Measurements from ENCODE around the gene FCF1. TPM values are rescaled to one million over a fixed set of nuclear protein-coding genes. Genes with fewer than 3 reads are reported as not detected.

Gene FCF1
- total RNA-seq, 2 experiments from 2014 or later, result 87.7 to 112 TPM

DNA sequence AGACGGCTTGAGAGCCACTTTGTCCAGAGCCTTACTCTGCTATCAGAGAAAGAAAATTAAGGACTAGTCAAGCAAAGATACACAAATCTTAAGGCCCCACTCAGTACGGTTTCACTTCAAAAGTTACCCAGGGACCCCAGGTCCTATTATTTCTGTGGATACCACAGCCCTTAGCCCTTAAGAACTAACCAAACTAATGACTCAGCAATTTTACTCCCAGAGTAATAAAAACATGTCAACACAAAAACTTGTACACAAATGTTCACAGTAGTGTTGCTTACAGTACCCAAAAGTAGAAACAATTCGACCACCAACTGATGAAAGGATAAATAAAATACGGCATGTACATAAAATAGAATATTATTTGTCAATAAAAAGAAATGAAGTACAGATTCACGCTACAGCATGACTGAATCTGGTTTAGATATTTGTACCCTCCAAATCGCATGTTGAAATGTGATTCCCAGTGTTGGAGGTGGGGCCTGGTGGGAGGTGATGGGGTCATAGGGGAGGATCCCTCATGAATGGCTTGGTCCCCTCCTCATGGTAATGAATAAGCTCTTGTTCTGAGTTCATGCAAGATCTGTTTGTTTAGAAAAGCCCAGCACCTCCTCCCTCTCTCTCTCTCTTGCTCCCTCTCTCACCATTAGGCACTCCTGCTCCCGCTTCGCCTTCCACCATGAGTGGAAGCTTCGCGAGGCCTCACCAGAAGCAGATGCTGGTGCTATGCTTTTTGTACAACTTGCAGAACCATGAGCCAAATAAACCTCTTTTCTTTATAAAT, 30.6 kb upstream of the FCF1 start:
- intact Hi-C loops (cut with DNase I, micrococcal nuclease), result no loop called here
- H3K27me3 Mint-ChIP-seq, result no peaks in the 10 kb centered on the region
- no peak for DNase-seq
- H3K27ac Mint-ChIP-seq, result no peak overlapping the region
- CTCF ChIA-PET, result interaction anchor here (1.3 kb wide), 1 partner anchor 9 kb away, joined by 4 read pairs; no protein-coding TSS in a partner anchor
- peaks cover 29% of the 10 kb centered on the region for H3K36me3 Mint-ChIP-seq (ENCODE audit: low read depth)
- no peak overlapping the region for H3K4me3 Mint-ChIP-seq
- POLR2A ChIA-PET, result interaction anchor here (0.6 kb wide), 1 partner anchor 1656 kb away, joined by 3 read pairs; the partner anchor contains the start of gene ZFYVE1
- peaks cover 19% of the 10 kb centered on the region for H3K4me1 Mint-ChIP-seq
- no peak for ATAC-seq
- H3K9me3 Mint-ChIP-seq (ENCODE audit: low read depth), result no peaks in the 10 kb centered on the region

DNA sequence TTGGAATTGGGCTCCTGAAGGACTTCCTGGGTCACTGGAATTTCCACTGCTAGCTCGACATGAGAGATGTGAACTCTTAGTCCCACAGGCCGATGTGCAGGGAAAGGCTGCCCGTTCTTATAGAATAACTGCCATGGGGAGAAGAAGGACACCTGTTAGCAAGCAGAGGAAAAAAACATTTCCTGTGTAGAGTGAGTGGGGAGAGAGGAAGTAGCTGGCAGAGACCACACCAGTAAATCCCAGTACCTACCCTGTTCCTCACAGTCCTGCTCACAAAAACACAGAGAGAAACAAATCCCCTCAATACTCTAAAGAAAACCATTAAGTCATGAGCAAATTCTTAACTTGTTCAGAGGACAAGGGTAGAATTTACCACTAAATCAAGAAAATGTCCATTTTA, 29.5 kb upstream of the FCF1 start:
- POLR2A ChIA-PET, result no interaction called here
- intact Hi-C loops (cut with DNase I, micrococcal nuclease), result no loop called here
- DNase-seq (no peak), ATAC-seq (no peak)
- no peaks in the 10 kb centered on the region for H3K27me3 Mint-ChIP-seq
- no peaks in the 10 kb centered on the region for H3K9me3 Mint-ChIP-seq (ENCODE audit: low read depth)
- peaks cover 31% of the 10 kb centered on the region for H3K36me3 Mint-ChIP-seq (ENCODE audit: low read depth)
- CTCF ChIA-PET, result interaction anchor here (1.3 kb wide), 1 partner anchor 177 kb away, joined by 3 read pairs; no protein-coding TSS in a partner anchor
- no peak overlapping the region for H3K4me3 Mint-ChIP-seq
- H3K27ac Mint-ChIP-seq, result no peak overlapping the region
- H3K4me1 Mint-ChIP-seq, result peaks cover 19% of the 10 kb centered on the region

DNA sequence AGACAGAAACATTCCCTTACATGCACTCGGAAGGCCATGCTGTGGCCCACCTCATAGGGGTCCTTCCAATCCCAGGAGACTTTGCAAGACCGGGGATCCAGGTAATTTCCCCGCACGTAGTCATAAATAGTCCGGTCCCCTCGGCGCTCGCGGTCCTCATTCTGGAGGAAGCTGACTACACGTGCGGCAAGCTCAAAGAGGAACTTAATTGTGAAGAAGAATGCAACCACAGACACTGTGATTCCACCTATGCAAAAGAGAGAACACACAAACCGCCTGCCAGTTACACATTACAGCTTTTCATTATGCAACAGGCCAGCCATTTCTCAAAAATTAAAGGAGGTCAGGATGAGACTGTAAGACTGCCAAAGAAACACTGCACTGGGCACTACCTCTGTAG, 28.5 kb upstream of the FCF1 start:
- ChIA-PET POLR2A (no interaction called here), CTCF (interaction anchor here (1.3 to 1.8 kb wide), 4 partner anchors 12 to 176 kb away, joined by 3 to 8 read pairs (median 4); no protein-coding TSS in a partner anchor)
- H3K4me1 Mint-ChIP-seq, result peaks cover 19% of the 10 kb centered on the region
- H3K9me3 Mint-ChIP-seq (ENCODE audit: low read depth), result no peaks in the 10 kb centered on the region
- no peak overlapping the region for H3K4me3 Mint-ChIP-seq
- no peaks in the 10 kb centered on the region for H3K27me3 Mint-ChIP-seq
- DNase-seq, result peak; percentile 25
- intact Hi-C loops (cut with DNase I, micrococcal nuclease), result no loop called here
- H3K36me3 Mint-ChIP-seq (ENCODE audit: low read depth), result peaks cover 38% of the 10 kb centered on the region
- no peak overlapping the region for H3K27ac Mint-ChIP-seq
- peak; percentile 33 for ATAC-seq

GRCh38 chr14:74685056-74685455, 27.9 kb upstream of the FCF1 start:
- ChIA-PET POLR2A (no interaction called here), CTCF (interaction anchor here (1.5 to 1.8 kb wide), 3 partner anchors 11 to 76 kb away, joined by 4 to 8 read pairs (median 5); no protein-coding TSS in a partner anchor)
- Mint-ChIP-seq H3K9me3 (ENCODE audit: low read depth) (no peaks in the 10 kb centered on the region), H3K27me3 (no peaks in the 10 kb centered on the region), H3K27ac (no peak overlapping the region), H3K4me1 (peaks cover 19% of the 10 kb centered on the region), H3K4me3 (no peak overlapping the region), H3K36me3 (ENCODE audit: low read depth) (peaks cover 36% of the 10 kb centered on the region)
- DNase-seq (no peak), ATAC-seq (no peak)
- intact Hi-C loops (cut with DNase I, micrococcal nuclease), result no loop called here

DNA sequence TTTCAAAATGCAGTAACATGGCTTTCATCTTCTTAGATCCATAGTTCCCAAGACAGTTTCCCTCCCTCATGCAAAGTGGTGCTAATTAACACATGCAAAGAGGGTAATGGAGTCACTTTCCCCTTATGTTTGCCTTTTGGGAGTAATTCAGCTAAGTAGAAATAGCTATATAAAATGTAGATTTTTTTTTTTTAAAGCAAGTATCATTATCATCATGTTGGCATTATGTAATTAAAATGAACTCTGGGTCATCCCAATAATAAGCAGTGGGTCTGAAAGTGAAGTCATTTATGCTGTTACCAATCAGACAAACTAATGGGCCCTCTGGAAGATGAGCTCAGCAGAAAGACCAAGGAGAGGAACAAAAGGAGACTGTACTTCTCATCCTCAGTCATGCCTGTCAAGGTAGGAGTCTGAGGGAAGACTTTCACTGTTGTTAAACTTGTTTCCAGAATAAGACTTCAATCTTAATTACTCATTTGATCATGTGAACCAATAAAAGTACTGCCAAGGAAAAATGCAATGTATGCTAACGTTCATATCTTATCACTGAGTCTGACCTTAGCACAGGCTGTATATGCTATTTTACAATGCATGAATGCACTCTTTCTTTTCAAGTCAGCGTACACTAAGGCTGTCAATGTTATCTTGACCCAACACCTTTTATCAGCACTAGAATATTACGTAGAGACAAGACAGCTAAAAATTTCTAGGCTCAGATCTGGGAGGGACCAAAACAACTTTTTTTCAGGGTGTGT, 26.8 kb upstream of the FCF1 start:
- DNase-seq (no peak), ATAC-seq (no peak)
- intact Hi-C loops (cut with DNase I, micrococcal nuclease), result no loop called here
- POLR2A ChIA-PET, result interaction anchor here (0.5 kb wide), 1 partner anchor 201 kb away, joined by 3 read pairs; no protein-coding TSS in a partner anchor
- CTCF ChIA-PET, result interaction anchor here (1.5 to 1.7 kb wide), 2 partner anchors 10 to 41 kb away, joined by 4 to 5 read pairs; no protein-coding TSS in a partner anchor
- H3K27me3 Mint-ChIP-seq, result no peaks in the 10 kb centered on the region
- no peak overlapping the region for H3K4me3 Mint-ChIP-seq
- peaks cover 35% of the 10 kb centered on the region for H3K36me3 Mint-ChIP-seq (ENCODE audit: low read depth)
- H3K27ac Mint-ChIP-seq, result no peak overlapping the region
- peaks cover 19% of the 10 kb centered on the region for H3K4me1 Mint-ChIP-seq
- no peaks in the 10 kb centered on the region for H3K9me3 Mint-ChIP-seq (ENCODE audit: low read depth)

DNA sequence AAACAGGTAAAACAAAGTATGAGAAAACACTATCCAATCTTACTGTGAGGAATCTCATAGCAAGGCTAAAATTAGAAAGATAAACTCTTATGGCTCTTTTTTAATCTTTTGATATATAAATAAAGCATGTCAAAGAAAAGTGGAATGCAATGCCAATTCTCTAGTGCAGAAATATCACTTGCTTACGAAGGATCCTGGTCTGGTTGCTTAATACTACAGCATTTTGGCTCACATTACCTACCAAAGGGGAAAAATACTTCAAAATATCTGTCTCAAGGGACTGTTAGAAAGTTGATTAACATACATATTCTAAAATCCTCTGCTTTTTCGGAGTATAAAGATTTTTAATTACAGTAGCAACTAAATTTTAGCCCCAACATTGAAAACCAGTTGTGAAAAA, 21.5 kb upstream of the FCF1 start:
- DNase-seq (no peak), ATAC-seq (no peak)
- intact Hi-C loops (cut with DNase I, micrococcal nuclease), result no loop called here
- Mint-ChIP-seq H3K36me3 (ENCODE audit: low read depth) (peaks cover 21% of the 10 kb centered on the region), H3K9me3 (ENCODE audit: low read depth) (no peaks in the 10 kb centered on the region), H3K27me3 (no peaks in the 10 kb centered on the region), H3K27ac (no peak overlapping the region), H3K4me1 (no peaks in the 10 kb centered on the region), H3K4me3 (no peak overlapping the region)
- POLR2A ChIA-PET, result no interaction called here
- CTCF ChIA-PET, result interaction anchor here (0.8 kb wide), 1 partner anchor 9 kb away, joined by 4 read pairs; no protein-coding TSS in a partner anchor

DNA sequence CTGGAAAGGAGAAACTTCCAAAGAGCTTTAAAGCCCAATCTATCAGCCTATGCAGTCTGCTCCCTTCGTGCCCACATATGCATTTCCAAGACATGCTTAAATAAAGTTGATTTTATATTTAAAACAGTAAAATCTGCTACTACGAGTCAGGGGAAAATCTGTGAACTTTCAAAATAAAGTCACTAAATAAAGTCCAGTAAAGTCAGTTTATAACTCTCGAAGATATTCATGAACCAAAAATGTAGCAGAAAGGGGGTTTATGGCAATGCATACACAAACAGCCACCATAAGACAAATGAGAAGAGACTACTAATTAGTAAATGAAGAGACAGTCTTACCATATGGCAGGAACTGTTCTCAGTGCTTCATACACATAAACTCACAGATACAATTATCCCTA, 19.8 kb upstream of the FCF1 start:
- intact Hi-C loops (cut with DNase I, micrococcal nuclease), result no loop called here
- Mint-ChIP-seq H3K4me1 (no peaks in the 10 kb centered on the region), H3K4me3 (no peak overlapping the region), H3K27me3 (no peaks in the 10 kb centered on the region), H3K9me3 (ENCODE audit: low read depth) (no peaks in the 10 kb centered on the region), H3K36me3 (ENCODE audit: low read depth) (peaks cover 19% of the 10 kb centered on the region), H3K27ac (no peak overlapping the region)
- ATAC-seq (no peak), DNase-seq (no peak)
- ChIA-PET POLR2A (no interaction called here), CTCF (no interaction called here)

DNA sequence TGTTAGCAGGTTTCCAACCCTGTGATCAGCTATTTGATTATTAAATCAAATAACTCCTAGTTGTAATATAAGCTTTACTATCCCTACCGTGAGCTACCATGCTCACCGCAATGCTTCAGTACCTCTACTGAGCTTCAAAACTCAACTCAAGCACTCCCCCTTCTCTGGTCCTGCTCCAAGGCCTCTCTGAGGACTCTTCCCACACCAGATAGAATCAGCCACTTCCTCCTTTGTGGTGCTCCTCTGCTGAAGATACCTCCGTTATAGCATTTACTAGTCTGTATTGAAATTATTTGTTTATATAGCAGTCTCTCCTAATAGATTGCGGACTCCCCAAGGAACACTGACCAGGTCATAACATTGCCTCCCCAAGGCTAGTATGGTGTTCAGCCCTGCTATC, 17.5 kb upstream of the FCF1 start:
- H3K27me3 Mint-ChIP-seq, result no peaks in the 10 kb centered on the region
- no peak for DNase-seq
- ChIA-PET CTCF (interaction anchor here (0.6 to 2.1 kb wide), 4 partner anchors 10 to 109 kb away, joined by 3 to 5 read pairs (median 3); no protein-coding TSS in a partner anchor), POLR2A (interaction anchor here (0.6 kb wide), 1 partner anchor 313 kb away, joined by 3 read pairs; no protein-coding TSS in a partner anchor)
- H3K27ac Mint-ChIP-seq, result no peak overlapping the region
- peaks cover 11% of the 10 kb centered on the region for H3K36me3 Mint-ChIP-seq (ENCODE audit: low read depth)
- H3K4me1 Mint-ChIP-seq, result no peaks in the 10 kb centered on the region
- ATAC-seq, result no peak
- H3K9me3 Mint-ChIP-seq (ENCODE audit: low read depth), result no peaks in the 10 kb centered on the region
- intact Hi-C loops (cut with DNase I, micrococcal nuclease), result no loop called here
- H3K4me3 Mint-ChIP-seq, result no peak overlapping the region

DNA sequence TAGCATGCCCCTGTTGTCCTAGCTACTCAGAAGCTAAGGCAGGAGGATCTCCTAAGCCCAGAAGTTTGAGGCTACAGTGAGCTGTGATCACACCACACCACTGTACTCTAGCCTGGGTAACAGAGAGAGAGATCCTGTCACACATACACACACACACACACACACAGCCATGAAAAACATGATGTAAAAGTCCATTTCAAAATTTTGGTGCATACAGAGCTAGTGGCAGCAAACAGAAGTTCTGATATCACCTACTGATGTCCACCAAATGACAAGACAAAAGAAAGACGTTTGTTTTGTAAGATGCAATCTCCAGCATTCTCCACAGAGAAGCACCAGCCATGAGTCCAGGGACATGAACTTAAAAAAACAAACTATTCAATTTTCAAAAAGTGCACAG, 15.9 kb upstream of the FCF1 start:
- no peaks in the 10 kb centered on the region for H3K27me3 Mint-ChIP-seq
- POLR2A ChIA-PET, result no interaction called here
- CTCF ChIA-PET, result interaction anchor here (1.3 to 2.1 kb wide), 2 partner anchors 9 to 12 kb away, joined by 4 to 5 read pairs; no protein-coding TSS in a partner anchor
- no peaks in the 10 kb centered on the region for H3K4me1 Mint-ChIP-seq
- ATAC-seq (no peak), DNase-seq (no peak)
- intact Hi-C loops (cut with DNase I, micrococcal nuclease), result no loop called here
- no peaks in the 10 kb centered on the region for H3K9me3 Mint-ChIP-seq (ENCODE audit: low read depth)
- H3K36me3 Mint-ChIP-seq (ENCODE audit: low read depth), result peaks cover 17% of the 10 kb centered on the region
- H3K4me3 Mint-ChIP-seq, result no peak overlapping the region
- H3K27ac Mint-ChIP-seq, result no peak overlapping the region

GRCh38 chr14:74697543-74697942, 15.4 kb upstream of the FCF1 start:
- Mint-ChIP-seq H3K27ac (no peak overlapping the region), H3K4me3 (no peak overlapping the region), H3K27me3 (no peaks in the 10 kb centered on the region), H3K4me1 (no peaks in the 10 kb centered on the region), H3K9me3 (ENCODE audit: low read depth) (peaks cover under 1% of the 10 kb centered on the region), H3K36me3 (ENCODE audit: low read depth) (peaks cover 19% of the 10 kb centered on the region)
- CTCF ChIA-PET, result interaction anchor here (2.1 kb wide), 1 partner anchor 12 kb away, joined by 5 read pairs; no protein-coding TSS in a partner anchor
- intact Hi-C loops (cut with DNase I, micrococcal nuclease), result no loop called here
- ATAC-seq (no peak), DNase-seq (no peak)
- POLR2A ChIA-PET, result no interaction called here

GRCh38 chr14:74697976-74698375, 15.0 kb upstream of the FCF1 start:
- H3K4me3 Mint-ChIP-seq, result no peak overlapping the region
- ChIA-PET CTCF (interaction anchor here (0.7 kb wide), 1 partner anchor 87 kb away, joined by 4 read pairs; no protein-coding TSS in a partner anchor), POLR2A (no interaction called here)
- H3K27me3 Mint-ChIP-seq, result no peaks in the 10 kb centered on the region
- H3K36me3 Mint-ChIP-seq (ENCODE audit: low read depth), result peaks cover 23% of the 10 kb centered on the region
- peaks cover 5% of the 10 kb centered on the region for H3K9me3 Mint-ChIP-seq (ENCODE audit: low read depth)
- intact Hi-C loops (cut with DNase I, micrococcal nuclease), result no loop called here
- H3K4me1 Mint-ChIP-seq, result peaks cover 3% of the 10 kb centered on the region
- H3K27ac Mint-ChIP-seq, result no peak overlapping the region
- peak; percentile 36 for ATAC-seq
- DNase-seq, result no peak
